ENCODE results near the gene MCCD1. TPM values are rescaled to one million over a fixed set of nuclear protein-coding genes. Genes with fewer than 3 reads are reported as not detected.
"Not testable (repeated sequence)": the region's sequence is repeated elsewhere in the genome, so short reads cannot be mapped to it uniquely, and the experiment has no call there.

Gene MCCD1
- total and polyA plus RNA-seq, 2 experiments from 2014 or later = not detected

- H2AFZ ChIP-seq; H3K36me3 ChIP-seq (ENCODE audit: insufficient read depth); ATAC-seq; H3K4me3 Mint-ChIP-seq; H3K27ac ChIP-seq (ENCODE audit: low read depth); H3F3A ChIP-seq (replicated peaks; ENCODE audit: low read depth); H3K4me2 ChIP-seq; H3K27ac Mint-ChIP-seq; H3K79me2 ChIP-seq (replicated peaks; ENCODE audit: insufficient read depth); DNase-seq (ENCODE audit: low spot score); H3K9me2 ChIP-seq (ENCODE audit: insufficient read depth); H3K27me3 ChIP-seq (ENCODE audit: insufficient read depth); H3K9me3 Mint-ChIP-seq; H3K4me1 Mint-ChIP-seq; H3K4me1 ChIP-seq (ENCODE audit: insufficient read depth); H3K27me3 Mint-ChIP-seq (ENCODE audit: insufficient read depth, low read depth, poor library complexity); H3K36me3 Mint-ChIP-seq (ENCODE audit: low read depth); H3K4me3 ChIP-seq; H4K20me1 ChIP-seq (replicated peaks; ENCODE audit: insufficient read depth): not testable (repeated sequence)
- peak; percentile 45 for TF ChIP-seq REST (IDR thresholded peaks at IDR 0.05; ENCODE audit: unreplicated experiment)
Measured at GRCh38 chr6:31486065-31486837, 42.5 kb upstream of the MCCD1 start.

- H3K9me2 ChIP-seq (ENCODE audit: insufficient read depth); H3K4me3 ChIP-seq; H3K27ac ChIP-seq (ENCODE audit: low read depth); H4K20me1 ChIP-seq (replicated peaks; ENCODE audit: insufficient read depth); DNase-seq (ENCODE audit: low spot score); H3K9me3 Mint-ChIP-seq; H3K27me3 ChIP-seq (ENCODE audit: insufficient read depth); H3K36me3 Mint-ChIP-seq (ENCODE audit: low read depth); H2AFZ ChIP-seq; ATAC-seq; H3F3A ChIP-seq (replicated peaks; ENCODE audit: low read depth); H3K36me3 ChIP-seq (ENCODE audit: insufficient read depth); H3K4me1 ChIP-seq (ENCODE audit: insufficient read depth); H3K4me3 Mint-ChIP-seq; H3K27me3 Mint-ChIP-seq (ENCODE audit: insufficient read depth, low read depth, poor library complexity); H3K79me2 ChIP-seq (replicated peaks; ENCODE audit: insufficient read depth); H3K4me2 ChIP-seq: not testable (repeated sequence)
- peak overlapping the region; percentile 53 for H3K27ac Mint-ChIP-seq
- peaks cover 13% of the 10 kb centered on the region for H3K4me1 Mint-ChIP-seq
Measured at GRCh38 chr6:31487674-31488073, 41.1 kb upstream of the MCCD1 start.

DNA sequence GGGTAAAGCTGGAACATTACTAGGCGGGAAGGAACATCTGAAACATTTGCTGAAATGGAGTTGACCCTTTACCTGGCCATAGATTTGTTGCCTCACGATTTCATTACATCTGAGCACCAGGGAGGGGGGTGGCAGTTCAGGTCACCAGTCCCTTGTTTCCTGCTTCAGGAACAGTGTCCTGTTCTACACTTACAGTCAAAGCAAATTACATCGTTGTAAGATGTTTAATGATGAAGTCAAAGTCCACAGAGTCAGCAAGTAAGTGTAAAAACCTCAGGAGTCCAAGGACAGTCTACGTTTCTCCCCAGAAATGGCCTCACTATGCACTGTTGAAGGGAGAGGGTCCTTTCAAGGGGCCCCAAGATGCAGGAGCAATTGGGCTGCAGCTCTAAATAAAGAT, 39.7 kb upstream of the MCCD1 start:
- Histone ChIP-seq H3K36me3 (ENCODE audit: insufficient read depth) (no peaks in the 10 kb centered on the region), H3K4me1 (ENCODE audit: insufficient read depth) (no peaks in the 10 kb centered on the region), H3K4me2 (no peak overlapping the region), H2AFZ (no peak overlapping the region), H3K4me3 (no peak overlapping the region), H3K79me2 (replicated peaks; ENCODE audit: insufficient read depth) (no peaks in the 10 kb centered on the region), H3K27me3 (ENCODE audit: insufficient read depth) (no peaks in the 10 kb centered on the region; the same call in 1 of the 2 replicates), H3K9me2 (ENCODE audit: insufficient read depth) (no peaks in the 10 kb centered on the region), H4K20me1 (replicated peaks; ENCODE audit: insufficient read depth) (no peaks in the 10 kb centered on the region), H3K27ac (ENCODE audit: low read depth) (no peak overlapping the region), H3F3A (replicated peaks; ENCODE audit: low read depth) (no peaks in the 10 kb centered on the region)
- Mint-ChIP-seq H3K9me3 (peaks cover 7% of the 10 kb centered on the region), H3K4me1 (peaks cover 16% of the 10 kb centered on the region), H3K36me3 (ENCODE audit: low read depth) (peaks cover 6% of the 10 kb centered on the region; the same call in 1 of the 3 replicates), H3K27ac (no peak overlapping the region), H3K27me3 (ENCODE audit: insufficient read depth, low read depth, poor library complexity) (peaks cover 7% of the 10 kb centered on the region), H3K4me3 (no peak overlapping the region)
- DNase-seq (ENCODE audit: low spot score) = no peak
- ATAC-seq = no peak
- TF ChIP-seq ZNF462 (CRISPR knock-in tag; IDR thresholded peaks at IDR 0.05) (no peak), NANOG (IDR thresholded peaks at IDR 0.05; ENCODE audit: borderline replicate concordance) (no peak), POLR2AphosphoS5 (IDR thresholded peaks at IDR 0.05; ENCODE audit: low read depth) (no peak)

Data from GM23338 (cell line).